CD4-positive, CD25-positive, alpha-beta regulatory T cell (primary cell): ENCODE data around the gene IFT25. TPM values are rescaled to one million over a fixed set of nuclear protein-coding genes. Genes with fewer than 3 reads are reported as not detected.
"Not testable (repeated sequence)": the region's sequence is repeated elsewhere in the genome, so short reads cannot be mapped to it uniquely, and the experiment has no call there.

Experiments
- ATAC-seq, 2 donors: fragments of 150-1000 bp; cut with Tn5 transposase; one replicate each; pipeline ENCODE4 v1.10.0; 2021; ENCODE audit warnings: low read depth in 2 of 2, moderate number of reproducible peaks in 2 of 2, moderate library complexity in 1 of 2
- DNase-seq, 3 donors: peaks; one replicate each; pipeline versions ENCODE4 v3.0.0 to v3.0.0-alpha.2; 2012 to 2022; ENCODE audit warnings: mixed read lengths in 1 of 3
- H3K27ac ChIP-seq: one replicate; pipeline ENCODE4 v1.7.0; 2013; ENCODE audit warnings: mild to moderate bottlenecking, low read length; ENCODE audit not compliant: insufficient read depth, poor library complexity, severe bottlenecking
- H3K27me3 ChIP-seq: one replicate; pipeline ENCODE4 v1.7.0; 2013; ENCODE audit warnings: low read length; ENCODE audit not compliant: control insufficient read depth, insufficient read depth
- H3K36me3 ChIP-seq: one replicate; pipeline ENCODE4 v1.7.0; 2013; ENCODE audit warnings: mild to moderate bottlenecking, low read length, moderate library complexity; ENCODE audit not compliant: control insufficient read depth, insufficient read depth
- H3K4me1 ChIP-seq: 2 replicates; pipeline ENCODE4 v1.7.0; 2013; ENCODE audit warnings: mild to moderate bottlenecking, low read length; ENCODE audit not compliant: insufficient read depth, control insufficient read depth, poor library complexity, severe bottlenecking
- H3K4me3 ChIP-seq: one replicate; pipeline ENCODE4 v1.7.0; 2013; ENCODE audit warnings: low read depth, mild to moderate bottlenecking, low read length, moderate library complexity
- H3K9me3 ChIP-seq, 2 experiments: 1 replicate in 1 of 2; 2 replicates in 1 of 2; pipeline ENCODE4 v1.7.0; 2013; ENCODE audit warnings: low read length in 2 of 2, mild to moderate bottlenecking in 1 of 2, moderate library complexity in 1 of 2; ENCODE audit not compliant: control insufficient read depth in 2 of 2
- H3K27ac Mint-ChIP-seq, 3 donors: one replicate each; pipeline ENCODE4 v1.8.0; 2020 to 2022; ENCODE audit warnings: mild to moderate bottlenecking in 3 of 3, mixed read lengths in 3 of 3, moderate library complexity in 2 of 3
- H3K27me3 Mint-ChIP-seq: one replicate; pipeline ENCODE4 v1.8.0; 2022; ENCODE audit warnings: mild to moderate bottlenecking, mixed read lengths
- H3K36me3 Mint-ChIP-seq: one replicate; pipeline ENCODE4 v1.8.0; 2020; ENCODE audit warnings: mixed read lengths
- H3K4me1 Mint-ChIP-seq, 4 donors: one replicate each; pipeline ENCODE4 v1.8.0; 2020 to 2022; ENCODE audit warnings: mixed read lengths in 4 of 4, mild to moderate bottlenecking in 1 of 4
- H3K4me3 Mint-ChIP-seq, 4 donors: one replicate each; pipeline ENCODE4 v1.8.0; 2020 to 2022; ENCODE audit warnings: mild to moderate bottlenecking in 4 of 4, mixed read lengths in 4 of 4, moderate library complexity in 3 of 4
- H3K9me3 Mint-ChIP-seq, 7 donors: one replicate each; pipeline ENCODE4 v1.8.0; 2020 to 2022; ENCODE audit warnings: mixed read lengths in 7 of 7, mild to moderate bottlenecking in 3 of 7, moderate library complexity in 2 of 7
- polyA plus RNA-seq, 4 donors: library from polyadenylated mRNA; unstranded; fragments of 300-500 nt; fragmentation: Illumina TruSeq; gene quantifications; one replicate each; pipeline ENCODE4 v1.2.3, GENCODE V29; 2021
- total RNA-seq: library from RNA; stranded (reverse); gene quantifications from one replicate; pipeline ENCODE4 v1.2.3, GENCODE V29; 2022

The IFT25 gene
- total and polyA plus RNA-seq, 5 donors from 2014 or later = 23.0 to 74.7 (median 58.9) TPM

DNA sequence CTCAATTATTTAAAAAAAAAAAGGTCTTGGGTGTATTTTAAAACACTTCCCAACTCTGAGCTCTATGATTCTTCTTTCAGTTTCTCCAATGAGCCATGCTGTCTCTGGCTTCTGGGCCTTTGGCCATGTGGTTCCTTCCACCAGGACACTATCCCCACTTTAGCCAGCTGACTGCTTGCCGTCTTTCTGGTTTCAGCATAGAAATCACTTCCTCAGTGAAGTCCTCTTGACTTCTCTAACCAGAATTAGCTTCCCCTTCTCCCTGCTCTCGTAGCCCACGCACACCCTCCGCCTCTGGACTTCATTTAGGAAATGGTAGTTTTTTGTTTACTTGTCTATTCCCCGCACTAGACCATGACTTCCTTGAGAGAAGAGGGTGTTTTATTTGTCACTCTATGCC, 52.6 kb downstream of the IFT25 start:
- H3K27ac Mint-ChIP-seq = no peak overlapping the region
- H3K4me3 Mint-ChIP-seq = peak overlapping the region in 1 of 4 donors; percentile 2
- no peak overlapping the region for H3K27ac ChIP-seq

GRCh38 chr1:53891678-53892077, 53.8 kb downstream of the IFT25 start:
- peaks cover 14 to 41% (median 31%) of the 10 kb centered on the region in 4 donors for H3K4me1 Mint-ChIP-seq
- H3K9me3 Mint-ChIP-seq = no peaks in the 10 kb centered on the region
- H3K27me3 ChIP-seq = peaks cover 3% of the 10 kb centered on the region
- H3K9me3 ChIP-seq = no peaks in the 10 kb centered on the region
- no peak for DNase-seq
- peaks cover 17% of the 10 kb centered on the region for H3K4me1 ChIP-seq
- no peak for ATAC-seq
- H3K4me3 ChIP-seq = no peak overlapping the region
- no peak overlapping the region for H3K27ac ChIP-seq
- H3K4me3 Mint-ChIP-seq = peak overlapping the region in 2 of 4 donors; percentile 95
- H3K36me3 Mint-ChIP-seq = peaks cover 6% of the 10 kb centered on the region
- no peaks in the 10 kb centered on the region for H3K36me3 ChIP-seq
- H3K27ac Mint-ChIP-seq = no peak overlapping the region
- H3K27me3 Mint-ChIP-seq = no peaks in the 10 kb centered on the region

More for the DNA sequence above, 52.6 kb downstream of the IFT25 start:
- Histone ChIP-seq H3K4me1 (peaks cover 17% of the 10 kb centered on the region), H3K36me3 (no peaks in the 10 kb centered on the region), H3K27me3 (peaks cover 3% of the 10 kb centered on the region), H3K4me3 (no peak overlapping the region), H3K9me3 (no peaks in the 10 kb centered on the region)
- no peak for ATAC-seq
- Mint-ChIP-seq H3K36me3 (no peaks in the 10 kb centered on the region), H3K9me3 (no peaks in the 10 kb centered on the region), H3K4me1 (peaks cover 14 to 32% (median 26%) of the 10 kb centered on the region in 4 donors), H3K27me3 (no peaks in the 10 kb centered on the region)
- DNase-seq = no peak

GRCh38 chr1:53891018-53891417, 54.5 kb downstream of the IFT25 start:
- Mint-ChIP-seq H3K4me1 (peaks cover 14 to 45% (median 35%) of the 10 kb centered on the region in 4 donors), H3K27ac (peak overlapping the region in 1 of 3 donors; percentile 91), H3K36me3 (peaks cover 10% of the 10 kb centered on the region), H3K9me3 (no peaks in the 10 kb centered on the region), H3K27me3 (no peaks in the 10 kb centered on the region), H3K4me3 (peak overlapping the region; percentile 94 to 96 (median 95))
- no peaks in the 10 kb centered on the region for H3K9me3 ChIP-seq
- H3K27ac ChIP-seq = no peak overlapping the region
- DNase-seq (no peak), ATAC-seq (no peak)
- peaks cover 3% of the 10 kb centered on the region for H3K27me3 ChIP-seq
- H3K36me3 ChIP-seq = no peaks in the 10 kb centered on the region
- H3K4me3 ChIP-seq = peak overlapping the region; percentile 85
- H3K4me1 ChIP-seq = peaks cover 17% of the 10 kb centered on the region

DNA sequence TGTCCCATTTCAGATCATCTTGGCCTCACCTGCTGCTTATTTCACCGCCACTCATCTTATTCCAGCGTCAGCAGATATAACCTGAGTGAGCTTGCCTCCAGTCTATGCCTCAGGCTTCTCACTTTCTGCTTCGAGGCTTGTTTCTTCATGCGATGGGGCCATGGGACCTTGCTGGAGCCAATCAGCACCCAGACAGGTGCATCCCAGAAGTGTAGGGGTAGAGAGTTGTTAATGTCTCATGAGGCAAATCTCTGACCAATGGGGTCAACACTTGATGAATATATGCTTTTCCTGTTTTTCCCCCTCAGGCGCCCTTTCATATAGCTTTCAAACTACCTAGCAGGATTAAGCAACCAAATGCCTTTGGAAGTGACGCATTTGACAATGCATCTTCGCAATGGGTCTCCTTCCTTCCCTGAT, 55.0 kb downstream of the IFT25 start:
- peaks cover 12% of the 10 kb centered on the region for H3K36me3 Mint-ChIP-seq
- no peaks in the 10 kb centered on the region for H3K27me3 Mint-ChIP-seq
- H3K4me3 ChIP-seq = peak overlapping the region; percentile 85
- peaks cover 14 to 48% (median 36%) of the 10 kb centered on the region in 4 donors for H3K4me1 Mint-ChIP-seq
- H3K27ac ChIP-seq = no peak overlapping the region
- H3K27ac Mint-ChIP-seq = peak overlapping the region; percentile 91 to 93 (median 93)
- H3K4me1 ChIP-seq = peaks cover 17% of the 10 kb centered on the region
- no peaks in the 10 kb centered on the region for H3K9me3 Mint-ChIP-seq
- peak in 1 of 3 donors; percentile 18 for DNase-seq
- H3K36me3 ChIP-seq = no peaks in the 10 kb centered on the region
- peaks cover 3% of the 10 kb centered on the region for H3K27me3 ChIP-seq
- ATAC-seq = no peak
- H3K4me3 Mint-ChIP-seq = peak overlapping the region; percentile 94 to 96 (median 95)
- H3K9me3 ChIP-seq = no peaks in the 10 kb centered on the region

DNA sequence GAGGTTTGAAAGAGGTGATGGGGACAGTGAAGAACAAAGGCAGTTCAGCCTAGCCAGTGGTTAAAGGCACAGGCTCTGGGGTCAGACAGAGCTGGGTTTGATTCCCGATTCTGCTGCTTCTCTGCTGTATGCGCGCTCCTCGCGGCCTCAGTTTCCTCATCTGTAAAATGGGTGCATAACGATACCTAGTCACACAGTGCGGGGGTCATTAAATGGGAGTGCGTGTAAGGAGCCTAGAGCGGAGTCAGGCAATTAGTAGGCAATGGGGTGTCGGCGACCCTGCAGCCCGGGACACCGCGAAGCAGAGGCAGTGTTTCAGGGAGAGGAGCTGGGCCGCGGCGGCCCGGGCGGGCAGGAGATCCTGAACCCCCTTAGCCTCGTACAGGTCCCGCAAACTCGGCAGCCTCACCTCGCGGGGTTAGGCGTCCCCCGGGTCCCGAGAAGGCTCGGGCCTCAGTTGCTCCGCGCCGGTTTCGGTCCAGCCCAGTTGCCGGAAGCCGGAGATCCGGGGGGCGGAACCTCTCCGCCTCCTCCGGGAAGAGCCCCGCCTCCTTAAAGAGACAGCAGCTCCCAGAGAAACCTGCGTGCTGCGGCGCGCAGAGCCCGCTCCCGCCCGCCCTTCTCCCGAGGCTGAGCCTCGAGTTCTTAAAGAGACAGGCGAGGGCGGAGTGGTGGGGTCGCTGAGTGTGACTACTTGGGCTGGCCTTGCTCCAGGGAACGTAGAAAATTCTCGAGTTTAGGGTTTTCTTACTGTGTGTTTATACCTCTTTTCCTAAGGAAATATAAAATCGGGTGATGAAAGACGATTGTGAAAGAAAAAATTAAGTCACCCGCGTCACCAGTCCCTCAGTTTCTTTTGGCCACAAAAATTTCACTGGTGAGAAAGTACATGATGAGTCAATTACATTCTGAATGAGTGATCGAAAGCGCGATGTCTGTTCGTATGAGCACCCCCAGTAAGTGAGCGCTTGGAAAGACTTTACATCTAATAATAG, 55.9 kb downstream of the IFT25 start, which contains the start of gene YIPF1:
Gene YIPF1 (minus strand): TSS at position 494 of the 995 bp plus-strand sequence. CDS start 860 bp downstream, outside the sequence.
- Mint-ChIP-seq H3K36me3 (peaks cover 14% of the 10 kb centered on the region), H3K27me3 (no peaks in the 10 kb centered on the region), H3K9me3 (no peaks in the 10 kb centered on the region), H3K4me1 (peaks cover 19 to 57% (median 38%) of the 10 kb centered on the region in 4 donors), H3K27ac (peak within 1 kb of the TSS; percentile 93), H3K4me3 (peak within 1 kb of the TSS; percentile 94 to 96 (median 95))
- no peaks in the 10 kb centered on the region for H3K9me3 ChIP-seq
- peak within 1 kb of the TSS; percentile 94 for H3K4me3 ChIP-seq
- peak within 1 kb of the TSS; percentile 67 for H3K27ac ChIP-seq
- H3K36me3 ChIP-seq = no peaks in the 10 kb centered on the region
- DNase-seq = peak; percentile 81 to 94 (median 83)
- H3K27me3 ChIP-seq = peaks cover 2% of the 10 kb centered on the region
- peak; percentile 95 to 97 for ATAC-seq
- peaks cover 17% of the 10 kb centered on the region for H3K4me1 ChIP-seq

GRCh38 chr1:53888681-53889080, 56.8 kb downstream of the IFT25 start:
- peak overlapping the region; percentile 94 for H3K4me3 ChIP-seq

DNA sequence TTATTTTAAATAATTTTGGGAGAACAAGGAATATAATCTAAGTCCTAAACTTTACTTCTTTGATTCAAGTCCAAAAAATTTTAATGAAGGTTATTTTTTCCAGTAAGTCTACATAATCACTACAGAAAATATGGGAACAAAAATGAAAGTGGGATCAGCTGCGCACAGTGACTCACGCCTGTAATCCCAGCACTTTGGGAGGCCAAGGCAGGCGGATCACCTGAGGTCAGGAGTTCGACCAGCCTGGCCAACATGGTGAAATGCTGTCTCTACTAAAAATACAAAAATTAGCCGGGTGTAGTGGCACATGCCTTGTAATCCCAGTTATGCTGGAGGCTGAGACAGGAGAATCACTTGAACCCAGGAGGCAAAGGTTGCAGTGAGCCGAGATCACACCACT, 61.9 kb downstream of the IFT25 start:
- H3K9me3 Mint-ChIP-seq, H3K27me3 ChIP-seq, ATAC-seq, H3K27ac ChIP-seq, DNase-seq, H3K27ac Mint-ChIP-seq, H3K27me3 Mint-ChIP-seq, H3K9me3 ChIP-seq, H3K4me1 ChIP-seq, H3K4me3 Mint-ChIP-seq, H3K4me3 ChIP-seq: not testable (repeated sequence)
- Mint-ChIP-seq H3K36me3 (peaks cover 60% of the 10 kb centered on the region), H3K4me1 (peaks cover 24 to 57% (median 36%) of the 10 kb centered on the region in 4 donors)
- peaks cover 24% of the 10 kb centered on the region for H3K36me3 ChIP-seq

More at GRCh38 chr1:53888681-53889080, 56.8 kb downstream of the IFT25 start:
- DNase-seq (no peak), ATAC-seq (no peak)
- Mint-ChIP-seq H3K27ac (peak overlapping the region; percentile 93), H3K27me3 (no peaks in the 10 kb centered on the region), H3K36me3 (peaks cover 20% of the 10 kb centered on the region), H3K4me3 (peak overlapping the region; percentile 94 to 96 (median 95)), H3K9me3 (no peaks in the 10 kb centered on the region), H3K4me1 (peaks cover 19 to 61% (median 42%) of the 10 kb centered on the region in 4 donors)
- H3K27me3 ChIP-seq = no peaks in the 10 kb centered on the region
- no peak overlapping the region for H3K27ac ChIP-seq
- peaks cover 17% of the 10 kb centered on the region for H3K4me1 ChIP-seq
- no peaks in the 10 kb centered on the region for H3K36me3 ChIP-seq
- no peaks in the 10 kb centered on the region for H3K9me3 ChIP-seq
